SH-SY5Y (cell line): Measurements from ENCODE around the gene UVRAG.

Experiments
- GATA2 ChIP-seq: IDR thresholded peaks from 2 replicates; pipeline ENCODE4 v1.6.1; 2011; ENCODE audit warnings: mild to moderate bottlenecking, low read depth, low read length
- GATA3 ChIP-seq: IDR thresholded peaks from 2 replicates; pipeline ENCODE4 v1.6.1; 2011; ENCODE audit warnings: low read depth, mild to moderate bottlenecking, low read length, moderate library complexity

Gene UVRAG

GRCh38 chr11:76094740-76095139 lies 279.7 kb downstream of the UVRAG start:
- TF ChIP-seq GATA2 (no peak), GATA3 (no peak)

- TF ChIP-seq GATA3 (no peak), GATA2 (no peak)
These were observed 280.9 kb downstream of the UVRAG start for GRCh38 chr11:76095891-76096290.

GRCh38 chr11:76096552-76096951 lies 281.5 kb downstream of the UVRAG start:
- no peak for TF ChIP-seq GATA3
- TF ChIP-seq GATA2: no peak

- TF ChIP-seq GATA3: no peak
- TF ChIP-seq GATA2: peak; percentile 43; the same call in 1 of the 2 replicates
These were observed 287.8 kb downstream of the UVRAG start for GRCh38 chr11:76102802-76103201.

GRCh38 chr11:76103460-76103859 lies 288.4 kb downstream of the UVRAG start:
- no peak for TF ChIP-seq GATA2
- TF ChIP-seq GATA3: no peak

GRCh38 chr11:76104285-76104684 lies 289.3 kb downstream of the UVRAG start:
- no peak for TF ChIP-seq GATA3
- TF ChIP-seq GATA2: no peak

- TF ChIP-seq GATA3: no peak
- no peak for TF ChIP-seq GATA2
These were observed 290.6 kb downstream of the UVRAG start for GRCh38 chr11:76105637-76106036.

GRCh38 chr11:76107971-76108370 lies 293.0 kb downstream of the UVRAG start:
- TF ChIP-seq GATA2 (no peak), GATA3 (no peak)

- TF ChIP-seq GATA2: no peak
- no peak for TF ChIP-seq GATA3
These were observed 299.2 kb downstream of the UVRAG start for GRCh38 chr11:76114238-76114637.

- TF ChIP-seq GATA2 (no peak), GATA3 (no peak)
These were observed 300.5 kb downstream of the UVRAG start for GRCh38 chr11:76115555-76115954.

GRCh38 chr11:76119032-76119431 lies 304.0 kb downstream of the UVRAG start:
- TF ChIP-seq GATA2 (no peak), GATA3 (no peak)

GRCh38 chr11:76119779-76120178 lies 304.8 kb downstream of the UVRAG start:
- TF ChIP-seq GATA2 (no peak), GATA3 (no peak)

- TF ChIP-seq GATA3 (no peak), GATA2 (no peak)
These were observed 305.6 kb downstream of the UVRAG start for GRCh38 chr11:76120513-76121101.

GRCh38 chr11:76123248-76123647 lies 308.2 kb downstream of the UVRAG start:
- TF ChIP-seq GATA2 (no peak), GATA3 (no peak)

GRCh38 chr11:76124905-76125770 lies 310.1 kb downstream of the UVRAG start:
- TF ChIP-seq GATA2 (no peak), GATA3 (no peak)
